PC-9 (cell line): ENCODE results near the gene THEMIS. TPM values are rescaled to one million over a fixed set of nuclear protein-coding genes. Genes with fewer than 3 reads are reported as not detected.

ENCODE experiments used
- BruUV-seq: library from RNA; stranded (reverse); fragments of 400-500 nt; replicated peaks from 2 replicates; lab custom pipeline; 2021; lab: Mats Ljungman, UMichigan
- CTCF ChIA-PET: fragments of 300-600 bp; sonication (Branson Sonifier 250); formaldehyde crosslinking; loops from one replicate; lab custom pipeline; 2022; ENCODE audit warnings: antibody characterized with exemption; lab: Charles Lee
- POLR2A ChIA-PET: fragments of 300-600 bp; sonication (Branson Sonifier 250); formaldehyde crosslinking; loops from one replicate; lab custom pipeline; 2022; ENCODE audit warnings: antibody characterized with exemption; ENCODE audit not compliant: unreplicated experiment; lab: Charles Lee
- DNase-seq, 2 experiments: peaks; one replicate each; pipeline versions ENCODE4 v3.0.0 to v3.0.0-alpha.2; 2015 to 2022; ENCODE audit warnings: mixed read lengths in 1 of 2
- H2AFZ ChIP-seq: fragments of 200-600 bp; sonication (generic); 2 replicates; pipeline ENCODE4 v1.8.1; 2017; ENCODE audit warnings: antibody characterized with exemption
- H3F3A ChIP-seq: fragments of 200-600 bp; sonication (generic); 2 replicates; pipeline ENCODE4 v1.8.1; 2017; ENCODE audit warnings: antibody characterized with exemption, mild to moderate bottlenecking, low read depth; ENCODE audit not compliant: insufficient read depth
- H3K27ac ChIP-seq: fragments of 200-600 bp; sonication (generic); 2 replicates; pipeline ENCODE4 v1.6.1; 2016; ENCODE audit warnings: mixed run types
- H3K27me3 ChIP-seq: fragments of 200-600 bp; sonication (generic); 2 replicates; pipeline ENCODE4 v1.6.1; 2016; ENCODE audit warnings: low read depth, mixed run types; ENCODE audit not compliant: insufficient read depth
- H3K36me3 ChIP-seq: fragments of 200-600 bp; sonication (generic); 2 replicates; pipeline ENCODE4 v1.6.1; 2016; ENCODE audit warnings: low read depth, mixed run types
- H3K4me1 ChIP-seq: fragments of 200-600 bp; sonication (generic); replicated peaks from 2 replicates; pipeline ENCODE4 v1.6.1; 2016; ENCODE audit warnings: mixed run types; ENCODE audit not compliant: insufficient read depth
- H3K4me2 ChIP-seq: fragments of 200-600 bp; sonication (generic); 2 replicates; pipeline ENCODE4 v1.6.1; 2017; ENCODE audit warnings: mixed run types
- H3K4me3 ChIP-seq: fragments of 200-600 bp; sonication (generic); 2 replicates; pipeline ENCODE4 v1.6.1; 2016; ENCODE audit warnings: mixed run types
- H3K79me2 ChIP-seq: fragments of 200-600 bp; sonication (generic); 2 replicates; pipeline ENCODE4 v1.6.1; 2017; ENCODE audit warnings: low read depth, mixed run types
- H3K9me2 ChIP-seq: fragments of 200-600 bp; sonication (generic); 2 replicates; pipeline ENCODE4 v1.8.1; 2017; ENCODE audit warnings: mild to moderate bottlenecking; ENCODE audit not compliant: insufficient read depth
- H3K9me3 ChIP-seq: fragments of 200-600 bp; sonication (generic); 2 replicates; pipeline ENCODE4 v1.8.1; 2016; ENCODE audit warnings: low read depth; ENCODE audit not compliant: insufficient read depth
- H4K20me1 ChIP-seq: fragments of 200-600 bp; sonication (generic); 2 replicates; pipeline ENCODE4 v1.8.1; 2017; ENCODE audit not compliant: insufficient read depth
- CTCF ChIP-seq: fragments of 200-600 bp; sonication (generic); conservative IDR thresholded peaks from 2 replicates; pipeline ENCODE4 v1.6.1; 2017; ENCODE audit warnings: mixed run types, antibody characterized with exemption, mild to moderate bottlenecking, moderate library complexity
- EZH2 ChIP-seq: fragments of 200-600 bp; sonication (generic); IDR thresholded peaks from 2 replicates; pipeline ENCODE4 v1.8.0; 2017; ENCODE audit warnings: antibody characterized with exemption, low read depth
- intact Hi-C: fragments of 100-400 bp; cut with micrococcal nuclease; formaldehyde crosslinking; loops from one replicate; pipeline ENCODE4 v1.10.0; 2022; ENCODE audit not compliant: unreplicated experiment
- total RNA-seq: library from RNA; stranded (reverse); gene quantifications from 2 replicates; pipeline ENCODE4 v1.2.3, GENCODE V29; 2021

The THEMIS gene
- total RNA-seq, 1 experiment from 2014 or later = not detected

- no peak overlapping the region for H2AFZ ChIP-seq
- H3K4me1 ChIP-seq = 0 out of 2 replicates have a peak, but pooled peaks cover under 1% of the 10 kb centered on the region
- H3K9me3 ChIP-seq = no peaks in the 10 kb centered on the region
- H3F3A ChIP-seq = no peaks in the 10 kb centered on the region
- H3K36me3 ChIP-seq = no peaks in the 10 kb centered on the region
- no peak overlapping the region for H3K27ac ChIP-seq
- no peaks in the 10 kb centered on the region for H3K9me2 ChIP-seq
- H3K4me2 ChIP-seq = no peak overlapping the region
- ChIA-PET POLR2A (no interaction called here), CTCF (no interaction called here)
- no peak overlapping the region for H3K4me3 ChIP-seq
- intact Hi-C loops = no loop called here
- no peak for DNase-seq
- no peaks in the 10 kb centered on the region for H3K79me2 ChIP-seq
- H3K27me3 ChIP-seq = no peaks in the 10 kb centered on the region
- no TSS peak for BruUV-seq
- H4K20me1 ChIP-seq = no peaks in the 10 kb centered on the region
- no peak for TF ChIP-seq EZH2
- no peak for TF ChIP-seq CTCF
Observed at GRCh38 chr6:127841811-127842210, 59.0 kb downstream of the THEMIS start.

- intact Hi-C loops = no loop called here
- H3K27ac ChIP-seq = no peak overlapping the region
- BruUV-seq = no TSS peak
- H3K36me3 ChIP-seq = no peaks in the 10 kb centered on the region
- no peaks in the 10 kb centered on the region for H3K9me3 ChIP-seq
- TF ChIP-seq CTCF (no peak), EZH2 (no peak)
- ChIA-PET POLR2A (no interaction called here), CTCF (no interaction called here)
- H3K9me2 ChIP-seq = no peaks in the 10 kb centered on the region
- no peaks in the 10 kb centered on the region for H4K20me1 ChIP-seq
- no peak for DNase-seq
- no peaks in the 10 kb centered on the region for H3K27me3 ChIP-seq
- H3K4me2 ChIP-seq = no peak overlapping the region
- H3F3A ChIP-seq = no peaks in the 10 kb centered on the region
- H3K4me1 ChIP-seq = no peaks in the 10 kb centered on the region
- H2AFZ ChIP-seq = no peak overlapping the region
- H3K4me3 ChIP-seq = no peak overlapping the region
- no peaks in the 10 kb centered on the region for H3K79me2 ChIP-seq
Observed at GRCh38 chr6:127834136-127834535, 66.7 kb downstream of the THEMIS start.

- H4K20me1 ChIP-seq = no peaks in the 10 kb centered on the region
- DNase-seq = no peak
- H3K4me1 ChIP-seq = no peaks in the 10 kb centered on the region
- no peak for TF ChIP-seq CTCF
- TF ChIP-seq EZH2 = no peak
- no peak overlapping the region for H3K27ac ChIP-seq
- intact Hi-C loops = no loop called here
- no TSS peak for BruUV-seq
- H3K4me3 ChIP-seq = no peak overlapping the region
- POLR2A ChIA-PET = no interaction called here
- H2AFZ ChIP-seq = no peak overlapping the region
- no peaks in the 10 kb centered on the region for H3F3A ChIP-seq
- H3K36me3 ChIP-seq = no peaks in the 10 kb centered on the region
- H3K9me3 ChIP-seq = no peaks in the 10 kb centered on the region
- no peaks in the 10 kb centered on the region for H3K79me2 ChIP-seq
- no peaks in the 10 kb centered on the region for H3K9me2 ChIP-seq
- H3K4me2 ChIP-seq = no peak overlapping the region
- no peaks in the 10 kb centered on the region for H3K27me3 ChIP-seq
- CTCF ChIA-PET = no interaction called here
Observed at GRCh38 chr6:127833336-127833735, 67.5 kb downstream of the THEMIS start.
